MM.1S (cell line): ENCODE results near the gene EFEMP1.

Source experiments
- DNase-seq: peaks from one replicate; pipeline ENCODE4 v3.0.0-alpha.2; 2015
- H2AFZ ChIP-seq: fragments of 300-600 bp; sonication (generic); 2 replicates; pipeline ENCODE4 v1.6.0; 2016; ENCODE audit warnings: antibody characterized with exemption, low read length
- H3F3A ChIP-seq: fragments of 300-600 bp; sonication (generic); 2 replicates; pipeline ENCODE4 v1.6.1; 2016; ENCODE audit warnings: mild to moderate bottlenecking, antibody characterized with exemption, low read length, moderate library complexity, mixed read lengths; ENCODE audit not compliant: insufficient read depth
- H3K27ac ChIP-seq: fragments of 300-600 bp; sonication (generic); 2 replicates; pipeline ENCODE4 v1.5.1; 2016; ENCODE audit warnings: mild to moderate bottlenecking, low read length
- H3K27me3 ChIP-seq: fragments of 300-600 bp; sonication (generic); replicated peaks from 2 replicates; pipeline ENCODE4 v1.6.0; 2016; ENCODE audit warnings: low read length; ENCODE audit not compliant: insufficient read depth
- H3K36me3 ChIP-seq: fragments of 300-600 bp; sonication (generic); replicated peaks from 2 replicates; pipeline ENCODE4 v1.6.1; 2016; ENCODE audit warnings: mild to moderate bottlenecking, low read length, mixed read lengths; ENCODE audit not compliant: insufficient read depth
- H3K4me1 ChIP-seq: fragments of 300-600 bp; sonication (generic); 2 replicates; pipeline ENCODE4 v1.6.1; 2016; ENCODE audit warnings: low read length, mixed read lengths
- H3K4me2 ChIP-seq: fragments of 300-600 bp; sonication (generic); 2 replicates; pipeline ENCODE4 v1.6.0; 2016; ENCODE audit warnings: low read depth, low read length
- H3K4me3 ChIP-seq: fragments of 300-600 bp; sonication (generic); 2 replicates; pipeline ENCODE4 v1.5.1; 2016; ENCODE audit warnings: low read length, mixed read lengths
- H3K79me2 ChIP-seq: fragments of 300-600 bp; sonication (generic); 2 replicates; pipeline ENCODE4 v1.6.1; 2016; ENCODE audit warnings: mixed run types, low read length, mixed read lengths
- H3K9ac ChIP-seq: fragments of 300-600 bp; sonication (generic); 2 replicates; pipeline ENCODE4 v1.6.1; 2016; ENCODE audit warnings: low read length, mixed read lengths
- H3K9me2 ChIP-seq: fragments of 300-600 bp; sonication (generic); replicated peaks from 2 replicates; pipeline ENCODE4 v1.6.1; 2016; ENCODE audit warnings: mild to moderate bottlenecking, low read length, mixed read lengths; ENCODE audit not compliant: insufficient read depth
- H3K9me3 ChIP-seq: fragments of 300-600 bp; sonication (generic); replicated peaks from 2 replicates; pipeline ENCODE4 v1.6.1; 2016; ENCODE audit warnings: mild to moderate bottlenecking, low read length, mixed read lengths; ENCODE audit not compliant: insufficient read depth
- H4K20me1 ChIP-seq: fragments of 300-600 bp; sonication (generic); 2 replicates; pipeline ENCODE4 v1.6.1; 2016; ENCODE audit warnings: mild to moderate bottlenecking, low read length, moderate library complexity, mixed read lengths; ENCODE audit not compliant: insufficient read depth
- EZH2 ChIP-seq: fragments of 300-600 bp; sonication (generic); optimal IDR thresholded peaks from 2 replicates; pipeline ENCODE3; 2017; ENCODE audit warnings: low read depth, mild to moderate bottlenecking, antibody characterized with exemption, low read length, mixed read lengths
- EZH2phosphoT487 ChIP-seq: fragments of 300-600 bp; sonication (generic); IDR thresholded peaks from 2 replicates; pipeline ENCODE4 v1.6.1; 2018; ENCODE audit warnings: antibody characterized with exemption, low read length
- TF ChIP-seq, protein P1 (sequence below): fragments of 300-600 bp; sonication (generic); IDR thresholded peaks from 2 replicates; pipeline ENCODE4 v1.5.1; 2016; ENCODE audit warnings: antibody characterized with exemption, low read length, mixed read lengths

The EFEMP1 gene

DNA sequence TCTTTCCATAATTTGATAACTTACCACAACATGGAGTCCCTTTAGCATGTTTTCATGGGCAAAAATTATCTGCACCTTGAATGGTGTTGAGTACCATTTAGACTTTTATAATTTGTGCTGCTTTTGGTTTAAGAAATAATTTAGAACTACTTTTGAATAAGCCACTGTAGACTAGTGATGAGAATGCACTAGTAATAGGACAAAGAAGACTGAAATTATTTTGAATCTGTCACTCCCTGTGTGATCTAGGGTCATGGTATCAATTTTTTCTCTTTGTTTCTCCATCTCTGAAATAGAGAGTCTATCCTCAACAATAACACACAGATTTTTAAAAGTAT, 37.7 kb downstream of the EFEMP1 start:
- Histone ChIP-seq H3K4me1 (no peaks in the 10 kb centered on the region), H2AFZ (no peak overlapping the region), H4K20me1 (no peaks in the 10 kb centered on the region), H3K9ac (no peak overlapping the region), H3K27ac (no peak overlapping the region), H3K79me2 (no peaks in the 10 kb centered on the region), H3F3A (no peaks in the 10 kb centered on the region), H3K4me2 (no peak overlapping the region), H3K36me3 (no peaks in the 10 kb centered on the region), H3K4me3 (no peak overlapping the region), H3K27me3 (no peaks in the 10 kb centered on the region), H3K9me3 (no peaks in the 10 kb centered on the region), H3K9me2 (no peaks in the 10 kb centered on the region)
- no peak for TF ChIP-seq EZH2phosphoT487
- TF ChIP-seq EZH2 = no peak
- TF ChIP-seq, protein P1, sequence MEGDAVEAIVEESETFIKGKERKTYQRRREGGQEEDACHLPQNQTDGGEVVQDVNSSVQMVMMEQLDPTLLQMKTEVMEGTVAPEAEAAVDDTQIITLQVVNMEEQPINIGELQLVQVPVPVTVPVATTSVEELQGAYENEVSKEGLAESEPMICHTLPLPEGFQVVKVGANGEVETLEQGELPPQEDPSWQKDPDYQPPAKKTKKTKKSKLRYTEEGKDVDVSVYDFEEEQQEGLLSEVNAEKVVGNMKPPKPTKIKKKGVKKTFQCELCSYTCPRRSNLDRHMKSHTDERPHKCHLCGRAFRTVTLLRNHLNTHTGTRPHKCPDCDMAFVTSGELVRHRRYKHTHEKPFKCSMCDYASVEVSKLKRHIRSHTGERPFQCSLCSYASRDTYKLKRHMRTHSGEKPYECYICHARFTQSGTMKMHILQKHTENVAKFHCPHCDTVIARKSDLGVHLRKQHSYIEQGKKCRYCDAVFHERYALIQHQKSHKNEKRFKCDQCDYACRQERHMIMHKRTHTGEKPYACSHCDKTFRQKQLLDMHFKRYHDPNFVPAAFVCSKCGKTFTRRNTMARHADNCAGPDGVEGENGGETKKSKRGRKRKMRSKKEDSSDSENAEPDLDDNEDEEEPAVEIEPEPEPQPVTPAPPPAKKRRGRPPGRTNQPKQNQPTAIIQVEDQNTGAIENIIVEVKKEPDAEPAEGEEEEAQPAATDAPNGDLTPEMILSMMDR = no peak
- DNase-seq = no peak

DNA sequence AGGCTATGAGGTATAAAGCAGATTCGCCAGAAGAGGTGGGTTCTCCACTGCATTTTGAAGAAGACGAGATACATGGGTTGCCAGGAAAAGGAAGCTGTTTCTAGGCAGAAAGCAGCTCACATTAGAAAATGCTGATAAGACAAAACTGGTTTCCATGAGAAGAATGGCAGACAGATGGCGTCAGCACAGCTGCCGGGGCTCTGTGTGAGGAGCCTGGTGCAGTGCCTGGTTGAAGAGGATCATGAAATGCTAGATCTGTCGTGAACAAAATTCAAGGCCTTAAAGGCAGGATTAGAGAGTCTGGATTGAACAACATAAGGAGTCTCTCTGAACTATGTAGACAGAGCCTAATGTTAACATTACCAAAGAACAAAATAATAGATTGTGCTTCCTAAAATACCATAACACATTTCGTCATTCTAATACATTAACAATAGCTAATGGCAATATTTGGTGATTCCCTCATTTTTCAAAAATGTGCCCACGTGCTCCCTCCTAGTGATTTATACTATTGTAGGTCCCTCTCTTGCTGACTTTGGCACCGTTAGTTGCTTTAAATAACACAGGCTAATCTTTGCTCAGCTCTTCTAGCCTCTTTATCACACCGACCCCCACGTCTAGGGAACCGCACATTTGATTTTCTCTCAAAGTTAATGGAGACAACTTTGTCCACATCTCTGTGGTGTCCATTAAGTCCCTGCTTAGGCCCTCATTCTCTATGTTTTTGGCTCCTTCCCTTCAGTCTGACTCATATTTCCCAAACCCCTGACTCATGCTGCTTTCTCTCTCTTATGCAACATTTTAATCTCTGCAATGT, 38.2 kb downstream of the EFEMP1 start:
- H3K27ac ChIP-seq = no peak overlapping the region
- H2AFZ ChIP-seq = no peak overlapping the region
- H3K4me2 ChIP-seq = no peak overlapping the region
- no peaks in the 10 kb centered on the region for H3K36me3 ChIP-seq
- H3F3A ChIP-seq = no peaks in the 10 kb centered on the region
- H3K9me2 ChIP-seq = no peaks in the 10 kb centered on the region
- H3K9me3 ChIP-seq = no peaks in the 10 kb centered on the region
- no peaks in the 10 kb centered on the region for H4K20me1 ChIP-seq
- H3K4me1 ChIP-seq = no peaks in the 10 kb centered on the region
- H3K79me2 ChIP-seq = no peaks in the 10 kb centered on the region
- no peaks in the 10 kb centered on the region for H3K27me3 ChIP-seq
- H3K4me3 ChIP-seq = no peak overlapping the region
- no peak for DNase-seq
- TF ChIP-seq, protein P1 = no peak
- TF ChIP-seq EZH2 = no peak
- TF ChIP-seq EZH2phosphoT487 = no peak
- no peak overlapping the region for H3K9ac ChIP-seq

DNA sequence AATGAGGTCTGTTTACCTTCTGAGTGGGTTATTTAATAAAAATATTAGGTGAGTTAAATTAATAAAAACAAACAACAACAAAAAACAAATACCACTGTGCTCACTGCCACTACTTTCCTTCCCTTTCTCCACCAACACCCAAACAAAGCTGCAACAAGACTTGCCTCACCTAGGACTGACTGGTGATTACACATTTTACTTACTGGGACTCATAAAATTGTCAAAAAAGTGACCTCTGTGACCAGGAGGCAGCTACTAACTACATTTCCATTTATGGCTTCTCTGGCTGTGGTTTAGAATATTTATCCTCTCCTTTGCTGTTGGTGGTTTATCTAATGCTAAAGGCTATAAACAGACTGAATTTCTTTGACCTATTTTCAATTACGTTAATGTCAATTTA, 39.8 kb downstream of the EFEMP1 start:
- Histone ChIP-seq H3K9me3 (no peaks in the 10 kb centered on the region), H4K20me1 (no peaks in the 10 kb centered on the region), H3K27ac (no peak overlapping the region), H3K79me2 (no peaks in the 10 kb centered on the region), H3K4me2 (no peak overlapping the region), H3K9me2 (no peaks in the 10 kb centered on the region), H3K27me3 (no peaks in the 10 kb centered on the region), H3K4me1 (no peaks in the 10 kb centered on the region), H3K36me3 (no peaks in the 10 kb centered on the region), H2AFZ (no peak overlapping the region), H3K9ac (no peak overlapping the region), H3F3A (no peaks in the 10 kb centered on the region), H3K4me3 (no peak overlapping the region)
- no peak for TF ChIP-seq EZH2
- TF ChIP-seq EZH2phosphoT487 = no peak
- TF ChIP-seq, protein P1 = no peak
- DNase-seq = no peak
